ENCODE results near the gene LHPP. TPM values are rescaled to one million over a fixed set of nuclear protein-coding genes. Genes with fewer than 3 reads are reported as not detected.

LHPP gene
- total and polyA plus RNA-seq, 4 donors: 15.0 to 58.3 (median 35.9) TPM

DNA sequence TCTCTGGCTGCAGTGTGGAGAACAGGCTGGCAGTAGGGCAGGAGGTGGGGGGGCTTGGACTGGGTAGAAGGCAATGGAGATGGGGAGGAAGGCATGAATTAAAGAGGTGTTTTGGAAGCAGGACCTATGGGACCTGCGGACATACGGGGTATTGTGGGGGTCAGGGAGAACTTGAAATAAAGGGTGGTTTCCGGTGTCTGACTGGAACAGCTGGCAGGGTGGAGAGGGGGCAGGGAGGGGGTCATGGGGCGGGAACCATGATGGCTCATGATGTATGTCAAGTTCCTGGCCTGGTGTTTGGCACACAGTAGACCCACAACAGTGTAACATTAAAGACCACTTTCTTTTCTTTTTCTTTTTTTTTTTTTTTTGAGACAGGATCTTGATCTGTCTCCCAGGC, 5.5 kb downstream of the LHPP start:
- H3K36me3 ChIP-seq (ENCODE audit: control insufficient read depth, insufficient read depth, low read length): peaks cover 25% of the 10 kb centered on the region
- 89% methylated on average over 3 of the region's 4 CpGs for WGBS (ENCODE audit: insufficient coverage)

DNA sequence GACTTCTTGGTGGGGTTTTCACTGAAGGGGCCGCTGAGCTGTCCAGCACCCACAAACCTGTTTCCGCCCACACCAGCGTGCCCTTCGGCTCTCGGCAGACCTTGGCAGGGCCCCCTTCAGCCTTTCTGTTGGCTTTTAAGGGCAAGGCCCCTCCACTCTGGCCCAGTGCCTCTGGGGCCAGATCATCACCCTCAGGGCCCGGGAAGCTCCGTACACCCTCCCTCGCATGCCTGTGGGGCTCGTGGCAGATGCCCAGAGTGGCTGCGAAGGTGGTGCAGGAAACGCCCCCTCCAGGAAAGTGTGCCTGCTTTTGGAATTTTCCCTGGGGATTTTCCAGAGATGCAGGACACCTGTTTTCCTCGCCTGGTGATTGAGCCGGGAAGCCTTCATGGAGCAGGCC, 7.0 kb downstream of the LHPP start:
- no peak for DNase-seq (ENCODE audit: low read depth in 4 of 6, low spot score in 6 of 6)
- Histone ChIP-seq H3K9me3 (ENCODE audit: control insufficient read depth, insufficient read depth, low read length) (no peaks in the 10 kb centered on the region), H3K4me1 (ENCODE audit: control insufficient read depth, insufficient read depth, low read length) (peaks cover 18% of the 10 kb centered on the region), H3K36me3 (ENCODE audit: control insufficient read depth, insufficient read depth, low read length) (peaks cover 29% of the 10 kb centered on the region), H3K27ac (ENCODE audit: low read depth, low read length) (no peak overlapping the region), H3K4me3 (ENCODE audit: low read depth, low read length) (no peak overlapping the region), H3K27me3 (ENCODE audit: control insufficient read depth, insufficient read depth, low read length) (no peaks in the 10 kb centered on the region)
- 81% methylated on average over 12 of the region's 13 CpGs for WGBS (ENCODE audit: insufficient coverage)

More for the DNA sequence above, 5.5 kb downstream of the LHPP start:
- Histone ChIP-seq H3K4me3 (ENCODE audit: low read depth, low read length) (no peak overlapping the region), H3K27me3 (ENCODE audit: control insufficient read depth, insufficient read depth, low read length) (no peaks in the 10 kb centered on the region), H3K9me3 (ENCODE audit: control insufficient read depth, insufficient read depth, low read length) (no peaks in the 10 kb centered on the region), H3K27ac (ENCODE audit: low read depth, low read length) (no peak overlapping the region), H3K4me1 (ENCODE audit: control insufficient read depth, insufficient read depth, low read length) (peaks cover 23% of the 10 kb centered on the region)
- no peak for DNase-seq (ENCODE audit: low read depth in 4 of 6, low spot score in 6 of 6)

DNA sequence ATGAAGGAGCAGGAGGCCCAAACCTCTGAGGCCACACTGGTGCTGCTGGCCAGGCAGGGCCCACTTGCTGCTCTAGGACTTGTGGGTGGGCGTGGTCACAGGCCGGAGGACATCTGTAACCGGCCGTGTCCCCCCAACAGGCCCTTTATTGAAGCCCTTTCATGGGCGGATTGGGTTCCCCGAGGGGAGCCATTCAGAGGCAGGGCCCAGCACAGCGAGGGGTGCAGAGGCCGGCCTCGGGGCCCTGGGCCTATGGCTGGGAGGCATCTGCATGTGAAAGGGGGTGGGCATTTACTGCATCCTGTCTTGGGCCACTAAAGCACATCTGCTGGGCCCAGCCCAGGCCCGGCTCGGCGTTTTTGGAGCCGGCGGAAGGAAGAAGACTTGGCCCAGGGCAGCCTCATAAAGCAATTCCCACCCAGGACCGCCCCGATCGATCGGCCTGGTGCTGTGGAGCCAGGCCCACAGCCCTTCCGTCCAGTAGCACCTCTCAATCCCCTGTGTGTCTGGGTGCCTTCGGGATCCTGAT, 8.4 kb downstream of the LHPP start:
- 52% methylated on average over 18 of the region's 20 CpGs for WGBS (ENCODE audit: insufficient coverage)
- H3K9me3 ChIP-seq (ENCODE audit: control insufficient read depth, insufficient read depth, low read length): no peaks in the 10 kb centered on the region
- no peak overlapping the region for H3K27ac ChIP-seq (ENCODE audit: low read depth, low read length)
- peaks cover 24% of the 10 kb centered on the region for H3K36me3 ChIP-seq (ENCODE audit: control insufficient read depth, insufficient read depth, low read length)
- no peak overlapping the region for H3K4me3 ChIP-seq (ENCODE audit: low read depth, low read length)
- DNase-seq (ENCODE audit: low read depth in 4 of 6, low spot score in 6 of 6): no peak
- H3K4me1 ChIP-seq (ENCODE audit: control insufficient read depth, insufficient read depth, low read length): peaks cover 11% of the 10 kb centered on the region
- no peaks in the 10 kb centered on the region for H3K27me3 ChIP-seq (ENCODE audit: control insufficient read depth, insufficient read depth, low read length)

GRCh38 chr10:124470544-124471434, 9.2 kb downstream of the LHPP start:
- Histone ChIP-seq H3K27me3 (ENCODE audit: control insufficient read depth, insufficient read depth, low read length) (no peaks in the 10 kb centered on the region), H3K36me3 (ENCODE audit: control insufficient read depth, insufficient read depth, low read length) (peaks cover 27% of the 10 kb centered on the region), H3K27ac (ENCODE audit: low read depth, low read length) (no peak overlapping the region), H3K4me1 (ENCODE audit: control insufficient read depth, insufficient read depth, low read length) (peaks cover 11% of the 10 kb centered on the region), H3K9me3 (ENCODE audit: control insufficient read depth, insufficient read depth, low read length) (no peaks in the 10 kb centered on the region), H3K4me3 (ENCODE audit: low read depth, low read length) (no peak overlapping the region)
- 75% methylated on average over 6 of the region's 13 CpGs for WGBS (ENCODE audit: insufficient coverage)
- DNase-seq (ENCODE audit: low read depth in 4 of 6, low spot score in 6 of 6): no peak

- H3K9me3 ChIP-seq (ENCODE audit: control insufficient read depth, insufficient read depth, low read length): no peaks in the 10 kb centered on the region
- H3K27ac ChIP-seq (ENCODE audit: low read depth, low read length): no peak overlapping the region
- H3K36me3 ChIP-seq (ENCODE audit: control insufficient read depth, insufficient read depth, low read length): peaks cover 35% of the 10 kb centered on the region
- no peak for DNase-seq (ENCODE audit: low read depth in 4 of 6, low spot score in 6 of 6)
- H3K27me3 ChIP-seq (ENCODE audit: control insufficient read depth, insufficient read depth, low read length): no peaks in the 10 kb centered on the region
- H3K4me1 ChIP-seq (ENCODE audit: control insufficient read depth, insufficient read depth, low read length): peaks cover 11% of the 10 kb centered on the region
- WGBS (ENCODE audit: insufficient coverage): 95% methylated on average over 3 of the region's 6 CpGs
- no peak overlapping the region for H3K4me3 ChIP-seq (ENCODE audit: low read depth, low read length)
Measured at GRCh38 chr10:124472071-124472470, 10.4 kb downstream of the LHPP start.

DNA sequence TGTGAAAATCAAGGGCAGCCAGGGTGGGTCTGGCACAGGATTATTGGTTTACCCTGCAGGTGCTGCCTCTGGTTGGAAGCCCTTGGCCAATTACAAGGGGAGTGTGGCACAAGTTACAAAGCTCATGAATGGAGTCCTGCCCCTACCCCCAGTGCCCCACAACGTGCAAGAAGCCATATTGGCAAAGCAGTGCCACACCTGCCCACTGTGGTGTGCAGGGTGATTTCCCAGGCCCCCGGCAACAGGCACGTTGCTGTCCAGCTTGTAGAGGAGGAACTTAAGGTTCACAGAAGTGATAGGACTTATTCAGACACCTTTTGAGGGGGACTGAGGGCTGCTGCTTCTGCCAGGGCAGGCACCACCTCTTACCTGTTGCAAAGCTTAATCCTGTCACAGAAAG, 11.4 kb downstream of the LHPP start:
- peaks cover 35% of the 10 kb centered on the region for H3K36me3 ChIP-seq (ENCODE audit: control insufficient read depth, insufficient read depth, low read length)
- H3K27me3 ChIP-seq (ENCODE audit: control insufficient read depth, insufficient read depth, low read length): no peaks in the 10 kb centered on the region
- H3K27ac ChIP-seq (ENCODE audit: low read depth, low read length): no peak overlapping the region
- H3K9me3 ChIP-seq (ENCODE audit: control insufficient read depth, insufficient read depth, low read length): no peaks in the 10 kb centered on the region
- no peak for DNase-seq (ENCODE audit: low read depth in 4 of 6, low spot score in 6 of 6)
- 65% methylated on average over 3 of the region's 3 CpGs for WGBS (ENCODE audit: insufficient coverage)
- H3K4me3 ChIP-seq (ENCODE audit: low read depth, low read length): no peak overlapping the region
- peaks cover 12% of the 10 kb centered on the region for H3K4me1 ChIP-seq (ENCODE audit: control insufficient read depth, insufficient read depth, low read length)

- H3K4me1 ChIP-seq (ENCODE audit: control insufficient read depth, insufficient read depth, low read length): peaks cover 3% of the 10 kb centered on the region
- H3K27me3 ChIP-seq (ENCODE audit: control insufficient read depth, insufficient read depth, low read length): no peaks in the 10 kb centered on the region
- H3K9me3 ChIP-seq (ENCODE audit: control insufficient read depth, insufficient read depth, low read length): no peaks in the 10 kb centered on the region
- DNase-seq (ENCODE audit: low read depth in 4 of 6, low spot score in 6 of 6): no peak
- 81% methylated on average over 5 of the region's 9 CpGs for WGBS (ENCODE audit: insufficient coverage)
- H3K36me3 ChIP-seq (ENCODE audit: control insufficient read depth, insufficient read depth, low read length): peaks cover 24% of the 10 kb centered on the region
- no peak overlapping the region for H3K4me3 ChIP-seq (ENCODE audit: low read depth, low read length)
- no peak overlapping the region for H3K27ac ChIP-seq (ENCODE audit: low read depth, low read length)
Measured at GRCh38 chr10:124474514-124475070, 13.0 kb downstream of the LHPP start.

DNA sequence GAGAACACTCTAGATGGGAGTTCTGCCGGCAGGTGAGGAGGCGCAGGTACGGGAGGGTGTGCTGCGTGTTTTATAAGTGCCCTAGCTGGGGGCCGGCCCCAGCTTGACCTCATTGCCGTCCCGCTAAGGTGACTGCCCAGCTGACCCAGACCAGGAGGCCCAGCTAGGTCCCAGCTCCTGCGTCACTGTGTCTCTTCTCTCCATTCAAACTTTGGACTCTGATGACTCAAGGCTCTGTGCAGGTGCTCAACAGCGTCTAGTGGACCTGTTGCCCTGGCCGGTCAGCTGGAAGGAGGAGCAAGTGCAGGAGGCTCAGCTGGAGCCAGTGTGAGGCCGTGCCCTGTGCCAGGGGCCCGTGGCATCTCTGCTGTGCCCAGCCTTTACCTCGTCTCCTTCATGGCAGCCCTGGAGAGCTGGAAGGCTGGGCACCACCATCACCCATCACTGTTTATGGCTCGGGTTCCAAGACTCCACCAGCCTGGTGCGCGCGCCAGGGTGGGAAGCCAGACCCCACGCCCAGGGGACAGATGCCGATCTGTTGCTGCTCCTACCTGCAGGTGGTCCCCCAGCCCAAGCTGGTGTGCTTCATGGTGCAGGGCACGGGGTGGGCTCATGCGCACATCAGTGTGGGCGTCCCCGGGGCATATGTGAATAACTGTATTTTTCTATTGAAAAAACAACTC, 14.6 kb downstream of the LHPP start:
- Histone ChIP-seq H3K27ac (ENCODE audit: low read depth, low read length) (no peak overlapping the region), H3K36me3 (ENCODE audit: control insufficient read depth, insufficient read depth, low read length) (peaks cover 17% of the 10 kb centered on the region), H3K4me1 (ENCODE audit: control insufficient read depth, insufficient read depth, low read length) (peaks cover 9% of the 10 kb centered on the region), H3K4me3 (ENCODE audit: low read depth, low read length) (no peak overlapping the region), H3K9me3 (ENCODE audit: control insufficient read depth, insufficient read depth, low read length) (no peaks in the 10 kb centered on the region), H3K27me3 (ENCODE audit: control insufficient read depth, insufficient read depth, low read length) (no peaks in the 10 kb centered on the region)
- DNase-seq (ENCODE audit: low read depth in 4 of 6, low spot score in 6 of 6): no peak
- WGBS (ENCODE audit: insufficient coverage): 94% methylated on average over 22 of the region's 23 CpGs

DNA sequence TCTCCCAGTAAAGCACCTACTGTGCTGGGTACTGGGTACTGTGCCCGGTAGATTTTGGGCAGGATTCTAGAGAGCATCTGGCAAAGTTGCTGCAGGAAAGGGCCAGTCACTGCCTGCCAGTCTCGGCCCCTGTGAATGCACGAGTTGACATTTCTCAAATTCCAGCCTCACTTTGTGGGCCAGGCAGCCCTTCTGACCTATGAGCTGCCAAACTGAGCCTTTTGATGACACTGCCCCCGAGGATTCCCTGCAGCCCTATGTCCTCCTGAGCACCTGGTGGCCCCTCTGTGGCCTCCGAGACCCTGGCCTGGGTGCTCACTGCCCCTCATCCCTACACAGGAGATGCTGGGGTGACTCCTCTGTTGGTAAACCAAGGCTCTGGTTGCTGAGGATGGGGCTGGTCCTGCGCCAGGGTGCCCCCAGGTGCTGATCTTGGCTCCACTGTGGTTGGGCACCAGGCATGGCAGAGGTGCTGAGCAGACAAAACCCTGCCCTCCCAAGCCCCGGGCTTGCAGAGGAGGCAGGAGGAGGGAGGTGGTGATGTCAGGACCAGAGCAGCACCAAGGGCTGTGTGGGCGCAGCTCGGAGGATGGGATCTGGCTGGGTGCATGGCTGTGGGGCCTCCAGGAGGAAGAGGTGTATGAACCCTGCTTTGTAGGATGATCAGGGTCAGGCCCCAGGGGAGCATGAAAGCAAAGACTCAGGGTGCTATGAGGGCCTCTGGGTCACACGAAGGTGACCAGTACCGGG, 16.2 kb downstream of the LHPP start:
- no peaks in the 10 kb centered on the region for H3K27me3 ChIP-seq (ENCODE audit: control insufficient read depth, insufficient read depth, low read length)
- peaks cover 23% of the 10 kb centered on the region for H3K4me1 ChIP-seq (ENCODE audit: control insufficient read depth, insufficient read depth, low read length)
- H3K27ac ChIP-seq (ENCODE audit: low read depth, low read length): no peak overlapping the region
- DNase-seq (ENCODE audit: low read depth in 4 of 6, low spot score in 6 of 6): no peak
- H3K4me3 ChIP-seq (ENCODE audit: low read depth, low read length): no peak overlapping the region
- 75% methylated on average over 11 of the region's 11 CpGs for WGBS (ENCODE audit: insufficient coverage)
- H3K9me3 ChIP-seq (ENCODE audit: control insufficient read depth, insufficient read depth, low read length): no peaks in the 10 kb centered on the region
- H3K36me3 ChIP-seq (ENCODE audit: control insufficient read depth, insufficient read depth, low read length): peaks cover 17% of the 10 kb centered on the region

All from spinal cord (tissue), 10 donors.